ENCODE measurements around the gene CTNNA3.

GRCh38 chr10:66183028-66183427 lies 1513.0 kb downstream of the CTNNA3 start:
- no peak for TF ChIP-seq CTCF (IDR thresholded peaks at IDR 0.05; ENCODE audit: insufficient read depth, low read length, poor library complexity, severe bottlenecking)
- TF ChIP-seq EZH2phosphoT487 (conservative IDR thresholded peaks at IDR 0.05; ENCODE audit: low read length), result no peak
